ENCODE results near the gene RCOR2.

- TF ChIP-seq POLR2A (IDR thresholded peaks at IDR 0.05), result no peak
- no peak for TF ChIP-seq CTCF (IDR thresholded peaks at IDR 0.05)
- TF ChIP-seq EP300 (IDR thresholded peaks at IDR 0.05; ENCODE audit: low read depth), result no peak
These were observed 43.7 kb downstream of the RCOR2 start for GRCh38 chr11:63873311-63873710.
